Measurements from ENCODE around the gene PSEN2.

Gene PSEN2

DNA sequence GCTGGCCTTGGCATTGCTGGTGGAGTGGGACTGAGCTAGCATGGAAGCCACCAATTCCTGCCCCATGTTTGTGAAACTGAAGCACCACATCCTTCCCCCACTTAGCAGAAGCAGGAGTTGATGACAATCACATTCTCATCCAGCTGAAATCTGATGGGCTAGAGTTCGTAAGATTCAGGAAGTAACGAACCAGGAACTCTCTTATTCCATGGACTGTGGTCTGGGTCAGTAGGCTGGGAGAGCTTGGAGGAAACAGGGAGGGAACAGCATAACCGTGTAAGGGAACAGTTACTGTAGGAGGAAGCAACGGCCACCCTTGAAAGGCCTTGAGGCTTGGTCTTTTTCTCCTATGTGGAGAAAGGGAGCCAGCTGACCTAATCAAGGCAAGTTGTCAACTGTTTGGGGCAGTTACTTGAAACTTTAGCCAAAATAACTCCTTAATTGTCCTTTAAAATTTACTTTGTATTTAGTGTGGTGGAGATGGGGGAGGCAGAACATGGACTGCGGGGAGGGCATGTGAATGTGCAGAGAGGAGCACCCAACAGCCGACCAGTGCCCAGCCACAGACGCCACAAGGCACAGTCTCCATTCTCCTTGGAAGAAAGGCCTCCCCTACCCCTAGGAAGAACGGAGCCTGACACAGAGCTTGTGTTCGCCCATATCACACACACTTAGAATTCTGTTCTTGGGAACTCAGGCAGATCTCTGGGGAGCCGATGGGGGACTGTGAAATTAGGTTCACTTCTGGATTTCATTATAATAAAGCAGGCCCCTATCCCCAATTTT, 67.7 kb downstream of the PSEN2 start:
- no peak for TF ChIP-seq POLR2A (IDR thresholded peaks at IDR 0.05; ENCODE audit: low read depth, low read length)
- FAIRE-seq (no peak), DNase-seq (ENCODE audit: insufficient read length, low spot score) (no peak)

DNA sequence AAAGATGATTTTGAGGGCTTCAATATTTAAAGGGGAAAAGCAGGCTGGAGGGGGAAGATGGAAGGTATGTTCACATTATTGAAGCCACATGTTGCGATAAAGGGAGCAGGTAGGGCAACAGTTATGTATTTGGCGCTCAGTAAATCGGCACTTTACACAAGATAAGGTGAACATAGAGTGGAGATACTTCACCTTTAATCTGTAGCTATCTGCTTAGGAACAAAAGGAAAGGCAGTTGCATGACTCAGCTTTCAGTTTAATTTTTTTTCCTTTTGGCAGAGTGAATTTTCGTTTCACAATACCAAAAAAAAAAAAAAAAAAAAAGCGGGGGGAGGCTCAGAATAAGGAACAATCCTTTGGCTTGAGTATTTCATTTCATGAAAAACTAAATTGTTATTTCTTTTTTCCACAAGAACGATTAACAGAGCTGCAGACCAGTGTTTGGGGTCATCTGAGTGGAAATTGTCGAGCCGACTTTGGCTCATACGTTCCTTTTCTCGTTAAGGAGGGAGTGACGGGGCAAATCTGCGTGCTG, 68.6 kb downstream of the PSEN2 start:
- no peak for FAIRE-seq
- TF ChIP-seq POLR2A (IDR thresholded peaks at IDR 0.05; ENCODE audit: low read depth, low read length): no peak
- no peak for DNase-seq (ENCODE audit: insufficient read length, low spot score)

DNA sequence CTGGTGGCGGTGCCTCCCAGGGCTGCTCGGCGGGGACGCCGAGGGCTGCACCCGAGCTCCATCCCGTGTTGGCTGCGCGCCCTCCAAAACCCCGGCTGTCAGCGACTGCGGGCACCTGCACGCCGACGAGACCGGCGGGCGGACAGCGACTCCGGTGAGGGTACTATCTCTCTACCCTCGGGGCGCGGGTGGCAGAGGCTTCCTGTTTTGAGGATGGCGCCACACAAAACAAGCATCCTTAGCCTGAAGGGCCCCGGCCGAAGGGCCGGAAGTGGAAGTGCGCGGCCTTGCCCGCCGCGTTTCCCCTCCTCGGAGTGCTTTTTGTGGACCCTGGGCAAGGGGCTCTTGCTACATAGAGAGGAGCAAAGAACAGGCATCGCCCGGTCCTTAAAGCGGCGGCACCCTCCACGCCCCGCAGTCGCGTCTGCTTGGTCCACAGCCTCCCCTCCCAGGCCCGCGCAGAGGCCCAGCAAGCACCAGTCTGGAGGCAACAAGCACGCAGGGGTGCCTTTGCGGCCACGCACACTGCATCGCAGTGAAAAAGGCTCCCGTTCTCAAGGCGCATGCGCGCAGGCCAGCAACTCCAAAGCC, 69.1 kb downstream of the PSEN2 start:
- TF ChIP-seq POLR2A (IDR thresholded peaks at IDR 0.05; ENCODE audit: low read depth, low read length): peak; percentile 99
- FAIRE-seq (no peak), DNase-seq (ENCODE audit: insufficient read length, low spot score) (peak; percentile 33)

DNA sequence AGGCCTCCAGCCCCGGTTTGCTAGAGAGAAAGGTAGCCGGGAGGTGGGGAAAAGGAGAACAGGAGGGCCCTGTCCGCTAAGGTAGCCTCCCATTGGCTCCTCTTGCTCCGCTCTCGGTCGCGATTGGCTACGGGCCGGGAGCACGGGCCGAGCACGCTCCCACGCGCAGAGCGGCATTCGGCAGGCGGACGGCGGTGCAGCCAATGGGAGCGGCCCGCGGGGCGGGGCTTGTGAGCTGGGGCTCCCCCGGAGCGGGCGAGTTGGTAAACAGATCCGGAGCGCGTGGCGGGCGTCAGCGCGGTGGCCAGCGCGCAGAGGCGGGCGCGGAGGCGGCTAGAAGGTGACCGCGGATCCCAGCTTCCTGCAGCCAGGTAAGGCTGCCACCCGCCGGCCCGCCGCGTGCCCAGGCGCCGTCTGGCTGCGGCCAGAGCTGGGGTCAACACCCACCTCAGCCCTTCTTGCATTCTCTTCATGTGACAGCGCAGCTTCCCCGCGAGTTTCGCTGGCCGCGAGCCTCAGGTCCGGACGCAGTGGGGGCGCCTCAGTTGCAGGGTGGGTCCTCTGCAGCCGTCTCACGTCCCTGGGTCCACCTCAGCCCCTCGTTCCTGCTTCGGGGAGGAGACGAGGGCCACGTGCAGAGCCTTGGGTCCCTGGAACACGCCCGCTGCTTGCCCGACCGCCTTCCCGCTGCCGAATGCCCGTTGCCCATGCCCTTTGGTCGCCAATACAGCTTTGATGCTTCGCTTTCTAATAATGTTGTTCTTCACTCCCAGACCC, 69.8 kb downstream of the PSEN2 start, which contains the start of gene COQ8A:
Gene COQ8A, plus strand, starts transcription at position 266 of the 777 bp plus-strand sequence. CDS start 21,092 bp downstream, outside the sequence.
- TF ChIP-seq POLR2A (IDR thresholded peaks at IDR 0.05; ENCODE audit: low read depth, low read length): peak; percentile 33
- FAIRE-seq: peak; percentile 62
- peak; percentile 94 for DNase-seq (ENCODE audit: insufficient read length, low spot score)

DNA sequence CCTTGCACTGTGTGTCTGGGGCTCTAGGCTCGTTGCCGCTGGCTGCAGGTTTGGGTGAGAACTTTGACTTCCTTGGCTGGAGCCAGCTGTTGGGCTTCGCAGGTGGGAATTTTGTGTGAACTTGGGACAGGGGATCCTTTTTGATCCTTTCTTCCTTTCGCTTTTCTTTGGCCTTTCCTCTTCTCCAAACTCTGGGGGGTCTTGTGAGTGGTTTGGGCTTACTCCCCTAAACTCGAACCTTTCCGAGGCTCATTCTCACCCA, 70.3 kb downstream of the PSEN2 start:
- no peak for TF ChIP-seq POLR2A (IDR thresholded peaks at IDR 0.05; ENCODE audit: low read depth, low read length)
- FAIRE-seq (no peak), DNase-seq (ENCODE audit: insufficient read length, low spot score) (no peak)

DNA sequence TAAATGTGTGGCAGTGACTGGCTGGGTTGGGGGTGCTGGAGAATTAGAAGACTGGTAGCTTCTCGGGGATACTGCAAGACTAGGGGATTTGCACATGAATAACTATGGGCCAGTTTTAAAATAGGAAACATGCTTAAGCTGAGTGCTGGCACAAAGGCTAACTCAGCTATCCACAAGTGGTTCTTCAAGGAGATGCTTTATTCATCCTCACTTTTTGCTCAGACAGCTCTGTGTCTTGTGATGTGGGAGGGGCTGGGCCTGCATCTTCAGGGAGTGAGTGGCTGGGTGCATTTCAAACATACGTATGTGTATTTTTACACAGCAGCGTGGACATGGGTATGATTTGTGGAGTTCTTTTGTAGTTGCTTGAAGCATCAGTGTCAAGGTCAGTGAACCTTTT, 72.0 kb downstream of the PSEN2 start:
- DNase-seq (ENCODE audit: insufficient read length, low spot score): no peak
- no peak for TF ChIP-seq POLR2A (IDR thresholded peaks at IDR 0.05; ENCODE audit: low read depth, low read length)
- FAIRE-seq: no peak

DNA sequence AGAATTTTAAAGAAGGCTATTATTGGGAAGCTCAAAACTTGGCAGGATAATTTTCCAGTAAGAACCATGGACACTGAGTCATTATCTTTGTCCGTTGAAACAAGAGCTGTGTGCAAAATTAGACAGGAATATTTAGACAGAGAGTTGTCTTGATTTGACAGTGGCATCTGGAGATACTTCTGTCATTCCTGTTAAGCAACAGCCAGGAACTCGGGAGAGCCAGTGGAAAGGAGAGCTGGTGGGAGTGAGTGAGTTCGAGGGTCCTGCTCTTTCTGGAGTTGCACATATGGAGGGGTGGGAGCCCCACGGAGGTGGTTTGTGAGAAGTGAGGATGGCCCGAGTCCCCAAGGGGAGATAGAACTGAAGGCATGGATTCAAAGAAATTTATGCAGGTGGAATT, 72.7 kb downstream of the PSEN2 start:
- FAIRE-seq: no peak
- TF ChIP-seq POLR2A (IDR thresholded peaks at IDR 0.05; ENCODE audit: low read depth, low read length): no peak
- DNase-seq (ENCODE audit: insufficient read length, low spot score): no peak

DNA sequence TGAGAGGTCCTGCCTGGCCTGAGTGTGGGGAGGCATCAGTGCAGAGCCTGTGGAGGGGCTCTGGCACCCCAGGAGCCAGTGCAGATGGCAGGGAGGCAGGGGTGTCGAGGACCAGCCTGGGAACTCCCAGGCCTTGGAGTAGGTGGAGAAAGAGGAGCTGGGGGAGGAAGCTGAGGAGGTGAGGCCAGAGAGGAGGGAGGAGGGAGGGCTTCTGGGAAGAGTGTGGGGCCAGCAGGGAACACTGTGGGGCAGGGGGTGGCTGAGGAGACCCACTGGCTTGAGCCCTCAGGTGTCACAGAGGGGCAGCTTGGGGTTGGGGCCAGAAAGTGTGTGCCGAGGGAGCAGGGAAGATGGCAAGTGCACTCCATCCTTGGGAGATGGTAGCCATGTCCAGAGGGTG, 73.5 kb downstream of the PSEN2 start:
- FAIRE-seq: no peak
- no peak for TF ChIP-seq POLR2A (IDR thresholded peaks at IDR 0.05; ENCODE audit: low read depth, low read length)
- no peak for DNase-seq (ENCODE audit: insufficient read length, low spot score)

DNA sequence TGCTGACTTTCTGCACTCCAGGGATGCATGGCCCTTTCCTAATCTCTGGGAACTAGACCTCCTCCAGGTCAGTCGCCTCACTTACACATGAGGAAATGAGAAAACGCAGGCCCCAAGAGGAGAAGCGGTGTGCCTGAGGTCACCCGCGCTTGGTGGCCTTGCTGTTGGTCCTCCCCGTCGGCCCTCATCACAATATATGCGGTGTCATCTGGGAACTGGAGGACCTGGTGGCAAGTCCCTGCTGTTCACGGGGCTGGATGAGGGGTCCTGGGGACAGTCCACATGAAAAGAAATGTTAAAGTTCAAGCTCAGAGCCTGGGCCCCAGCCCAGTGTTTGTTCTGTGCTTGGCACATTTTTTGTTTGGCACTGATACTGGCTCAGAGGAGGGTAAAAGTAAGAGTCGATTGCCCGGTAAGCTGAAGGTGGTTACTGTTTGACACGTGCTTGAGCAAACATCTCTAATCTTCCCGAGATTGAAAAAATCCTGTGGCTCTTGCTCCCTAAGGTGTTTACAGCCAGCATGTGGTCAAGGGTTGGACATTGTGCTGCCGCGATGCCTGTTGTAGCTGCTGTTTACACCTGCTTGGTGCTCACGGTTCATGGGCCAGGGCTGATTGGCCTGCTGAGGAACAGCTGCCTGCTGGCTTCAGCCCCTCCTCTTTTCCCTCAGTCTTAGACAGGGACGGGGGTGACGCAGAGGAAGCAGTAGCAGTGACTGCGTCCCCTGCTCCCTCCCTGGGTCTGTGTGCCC, 74.9 kb downstream of the PSEN2 start:
- TF ChIP-seq POLR2A (IDR thresholded peaks at IDR 0.05; ENCODE audit: low read depth, low read length): no peak
- FAIRE-seq (no peak), DNase-seq (ENCODE audit: insufficient read length, low spot score) (no peak)

Data from H54 (cell line).